GM19395 (cell line): ENCODE data around the gene RASGEF1C.

ENCODE experiments used
- ATAC-seq: cut with Tn5 transposase; IDR thresholded peaks from one replicate; pipeline ENCODE4 v1.9.1; 2021; ENCODE audit warnings: mild to moderate bottlenecking, moderate library complexity; ENCODE audit not compliant: unreplicated experiment

RASGEF1C gene

DNA sequence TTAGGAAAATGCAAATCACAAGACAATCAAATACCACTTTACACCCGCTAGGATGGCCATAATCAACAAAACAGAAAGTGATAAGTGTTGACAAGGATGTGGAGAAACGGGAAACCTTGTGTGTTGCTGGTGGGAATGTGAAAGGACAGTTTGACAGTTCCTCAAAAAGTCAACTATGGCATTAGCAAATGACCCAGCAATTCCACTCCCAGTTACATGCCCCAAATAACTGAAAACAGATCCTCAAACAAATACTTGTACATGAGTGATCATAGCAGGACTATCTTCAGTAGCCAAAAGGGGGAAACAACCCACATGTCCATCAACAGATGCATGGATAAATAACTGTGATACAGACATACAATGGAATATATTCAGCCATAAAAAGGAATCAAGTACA, 21.2 kb downstream of the RASGEF1C start:
- ATAC-seq, result no peak

DNA sequence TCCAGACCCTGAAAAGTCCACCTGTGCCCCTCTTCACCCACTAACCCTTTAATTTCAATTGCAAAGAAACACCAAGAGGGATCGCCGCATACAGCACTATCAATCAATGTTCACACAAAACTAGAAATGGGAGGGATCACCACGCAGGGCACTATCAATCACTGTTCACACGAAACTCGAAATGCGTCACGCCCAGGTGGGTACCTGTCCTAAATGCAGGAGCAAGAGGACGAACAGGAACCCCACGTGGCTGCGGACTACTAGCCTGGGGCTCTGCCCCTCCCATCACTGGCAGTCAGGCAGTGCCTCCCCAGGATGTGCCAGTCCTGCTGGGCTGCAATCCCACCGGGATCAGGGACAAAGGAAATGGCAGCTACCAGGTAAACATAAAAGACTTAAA, 28.2 kb downstream of the RASGEF1C start:
- ATAC-seq, result no peak

DNA sequence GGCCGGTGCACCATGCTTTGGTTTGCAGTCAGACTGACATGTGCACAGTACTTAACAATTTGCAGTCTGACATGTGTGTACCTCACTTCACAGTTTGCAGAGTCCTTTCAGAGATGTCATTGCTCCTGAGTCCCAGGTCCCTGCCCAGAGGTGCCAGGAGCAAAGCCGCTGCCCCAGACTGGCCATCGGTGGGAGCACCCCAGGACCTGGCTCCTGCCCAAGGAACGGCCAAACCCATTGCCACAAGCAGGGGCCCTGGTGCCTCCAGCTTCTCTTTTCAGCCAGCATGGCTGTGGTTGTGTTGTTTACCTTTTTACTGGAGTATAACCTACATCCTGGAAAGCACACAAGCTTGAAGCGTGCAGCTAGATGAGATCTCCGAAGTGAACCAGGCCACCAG, 28.6 kb downstream of the RASGEF1C start:
- ATAC-seq, result no peak

DNA sequence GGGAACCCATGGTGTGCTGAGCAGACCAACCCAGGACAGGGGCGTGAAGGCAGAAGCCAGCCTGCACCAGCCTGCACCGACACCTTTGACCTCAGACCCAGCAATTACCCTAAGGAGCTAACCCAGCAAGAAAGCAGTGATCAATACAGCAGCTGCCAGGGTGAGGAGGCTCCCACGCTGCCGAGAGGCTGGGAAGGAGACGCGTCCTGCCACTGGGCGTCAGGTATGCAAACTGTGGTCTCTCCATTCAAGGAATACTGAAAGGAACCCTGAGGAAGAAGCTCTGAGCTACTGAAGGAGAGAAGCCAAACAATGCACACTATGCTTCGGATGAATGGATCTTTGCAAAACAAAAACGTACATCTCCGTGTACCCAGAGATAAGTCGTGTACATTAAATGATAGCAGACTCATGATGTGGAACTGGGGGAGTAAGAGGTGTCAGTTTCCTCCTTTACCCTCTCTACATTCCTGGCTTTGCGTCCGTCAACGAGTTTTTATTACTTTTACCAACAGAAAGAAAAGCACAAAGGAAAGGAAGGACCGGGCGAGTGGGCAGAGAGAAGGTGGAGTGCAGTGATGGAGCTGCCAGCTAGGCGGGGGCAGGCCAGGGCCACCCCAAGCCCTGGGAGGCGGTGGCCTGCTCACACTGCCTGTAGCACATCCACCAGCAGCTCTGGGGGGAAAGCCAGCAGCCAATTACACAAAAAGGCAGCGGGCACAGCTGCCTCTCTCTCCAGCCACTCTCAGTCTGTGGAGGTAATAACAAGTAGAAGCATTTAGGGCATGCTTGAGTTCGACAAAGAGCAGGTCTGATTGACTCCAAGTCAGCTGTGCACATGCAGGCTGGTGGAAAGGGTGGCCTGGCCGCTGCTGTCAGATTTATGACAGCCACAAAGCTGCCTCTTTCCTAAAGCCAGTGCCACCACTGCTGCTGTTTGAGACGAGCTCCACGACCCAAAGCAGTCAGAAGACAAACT, 29.3 kb downstream of the RASGEF1C start:
- no peak for ATAC-seq

DNA sequence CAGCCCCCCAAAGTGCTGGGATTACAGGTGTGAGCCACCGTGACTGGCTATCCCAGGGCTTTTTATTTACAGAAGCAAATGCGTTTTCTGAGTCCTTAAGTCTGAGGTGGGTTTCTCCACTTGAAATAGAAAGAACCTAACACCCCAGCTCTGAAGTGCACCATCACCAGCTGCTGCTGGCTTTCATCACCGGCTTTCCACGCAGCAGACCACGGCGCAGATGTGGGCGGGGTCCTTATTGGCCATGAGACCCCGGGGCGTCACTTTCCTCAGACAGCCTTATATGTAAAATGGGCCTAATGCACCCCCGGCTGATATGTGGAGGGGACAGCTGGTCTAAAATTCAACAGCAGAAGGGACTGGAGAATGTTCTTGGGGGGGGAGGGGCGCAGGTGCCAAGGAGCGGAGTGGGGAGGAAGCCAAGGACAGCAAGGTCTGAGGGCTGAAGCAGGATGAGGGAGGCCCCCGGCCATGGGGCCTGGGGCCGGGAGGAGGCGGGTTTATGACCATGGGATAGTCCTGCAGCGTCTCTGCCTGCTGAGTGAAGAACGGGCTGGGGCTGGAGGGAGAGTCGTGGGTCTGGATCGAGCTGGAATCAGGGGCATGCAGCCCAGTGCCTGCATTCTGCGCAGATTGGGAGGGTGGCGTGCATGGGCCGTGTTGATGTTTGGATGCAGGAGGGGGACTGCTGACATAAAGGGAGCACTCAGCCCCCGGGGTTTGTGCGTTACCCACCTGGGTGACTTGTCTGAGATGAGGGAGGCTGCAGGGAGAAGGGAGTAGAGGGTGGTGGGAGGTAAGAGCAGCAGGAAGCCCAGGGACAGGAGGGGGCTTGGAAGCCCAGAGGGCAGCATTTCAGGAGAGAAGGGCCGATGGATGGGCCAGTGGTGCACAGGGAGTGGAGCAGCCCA, 30.2 kb downstream of the RASGEF1C start:
- no peak for ATAC-seq

DNA sequence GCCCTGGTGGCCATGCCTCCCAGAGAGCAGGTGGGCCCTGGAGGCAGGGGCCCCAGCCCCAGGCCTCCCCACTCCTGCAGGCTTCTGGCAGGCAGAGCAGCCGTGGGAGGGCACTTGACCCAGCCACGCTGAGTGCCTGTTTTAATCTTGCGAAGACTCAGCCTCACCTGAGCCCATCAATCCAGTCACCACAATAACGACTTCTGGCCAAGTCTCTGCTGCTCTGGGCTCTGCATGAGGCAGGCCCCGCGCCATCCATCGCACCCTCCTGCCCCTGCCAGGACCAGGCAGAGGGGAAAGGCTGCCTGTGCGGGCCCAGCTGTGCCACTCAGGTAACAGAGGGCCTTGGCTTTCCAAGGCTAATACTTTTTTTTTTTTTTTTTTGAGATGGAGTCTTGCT, 32.8 kb downstream of the RASGEF1C start:
- ATAC-seq, result no peak

DNA sequence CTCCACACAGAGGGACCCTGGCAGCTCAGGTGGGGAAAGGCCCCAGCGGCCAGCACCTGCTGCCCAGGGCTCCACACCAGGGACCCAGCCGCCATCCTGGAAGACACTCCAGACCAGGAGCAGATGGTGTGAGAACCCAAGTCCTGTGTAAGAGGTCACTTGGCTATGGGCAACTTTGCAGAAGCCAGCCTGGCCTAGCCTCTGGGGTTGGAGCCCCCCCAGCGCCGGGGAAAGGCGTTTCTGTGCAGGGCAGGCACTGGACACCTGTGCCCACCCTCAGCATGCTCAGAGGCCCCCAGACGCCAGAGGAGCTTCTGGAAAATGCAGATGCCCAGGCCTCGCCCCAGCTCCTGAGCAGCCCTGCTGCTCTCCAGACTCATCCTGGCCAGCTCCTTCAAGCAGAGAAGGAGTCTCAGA, 34.0 kb downstream of the RASGEF1C start:
- no peak for ATAC-seq

DNA sequence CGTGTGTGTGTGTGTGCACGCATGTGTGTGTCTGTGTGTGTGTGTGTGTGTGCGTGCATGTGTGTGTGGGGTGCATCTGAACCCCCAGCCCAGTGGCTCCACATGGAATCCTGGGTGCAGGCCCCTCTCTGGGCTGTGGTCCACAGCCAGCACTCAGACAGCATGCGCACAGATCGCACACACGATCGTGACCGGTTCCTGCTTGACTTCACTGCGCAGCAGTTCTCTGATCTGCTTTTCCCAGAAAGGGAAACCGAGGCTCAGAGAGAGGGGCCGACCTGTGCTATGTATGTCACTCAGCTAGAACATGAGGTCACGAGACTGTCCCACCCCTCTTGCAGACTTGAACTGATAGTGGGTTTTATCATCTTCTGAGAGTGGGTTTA, 34.4 kb downstream of the RASGEF1C start:
- ATAC-seq, result no peak

DNA sequence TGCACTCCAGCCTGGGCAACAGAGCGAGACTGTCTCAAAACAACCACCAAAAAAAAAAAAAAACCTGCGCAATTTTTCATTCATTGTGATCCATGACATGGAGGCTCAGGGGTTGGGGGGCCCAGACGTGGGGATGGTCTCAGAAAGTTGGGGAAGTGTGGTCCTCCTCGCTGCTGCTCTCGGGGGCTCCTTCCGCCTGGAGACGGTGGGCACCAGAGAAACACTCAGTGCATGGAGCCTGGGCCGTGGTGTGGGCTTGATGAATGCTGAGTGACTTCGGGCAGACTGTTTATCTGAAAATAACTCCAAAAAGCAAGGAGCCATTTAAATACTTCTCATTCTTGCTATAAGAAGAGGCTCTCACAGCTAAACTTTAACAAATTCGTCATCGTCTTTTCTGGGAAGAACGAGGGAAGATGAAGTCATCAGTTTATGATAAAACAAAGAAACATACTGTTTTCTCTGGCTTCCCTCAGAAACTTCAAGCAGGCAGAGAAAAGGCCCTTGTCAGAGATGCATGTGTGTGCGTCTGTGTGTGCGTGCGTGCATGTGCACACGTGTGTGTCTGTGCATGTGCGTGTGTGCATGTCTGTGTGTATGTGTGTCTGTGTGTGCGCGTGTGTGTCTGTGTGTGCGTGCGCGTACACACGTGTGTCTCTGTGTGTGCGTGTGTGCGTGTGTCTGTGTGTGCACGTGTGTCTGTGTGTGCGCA, 35.0 kb downstream of the RASGEF1C start:
- no peak for ATAC-seq

DNA sequence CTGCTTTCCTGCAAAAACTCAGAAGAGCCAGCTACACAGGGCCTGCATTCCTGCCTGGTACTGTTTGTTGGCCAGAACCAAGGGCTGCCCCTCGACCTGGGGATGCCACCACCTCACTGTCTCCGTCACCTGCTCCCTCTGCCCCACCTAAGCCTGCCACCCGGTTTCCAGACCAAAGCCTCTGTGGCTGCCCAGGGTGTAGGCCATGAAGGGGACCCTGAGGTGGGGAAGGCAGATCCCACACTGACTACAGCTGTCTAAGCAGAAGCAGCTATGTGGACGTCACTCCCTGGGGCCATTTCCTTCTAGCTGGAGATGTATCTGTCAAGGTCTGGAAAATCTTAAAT, 35.8 kb downstream of the RASGEF1C start:
- no peak for ATAC-seq

DNA sequence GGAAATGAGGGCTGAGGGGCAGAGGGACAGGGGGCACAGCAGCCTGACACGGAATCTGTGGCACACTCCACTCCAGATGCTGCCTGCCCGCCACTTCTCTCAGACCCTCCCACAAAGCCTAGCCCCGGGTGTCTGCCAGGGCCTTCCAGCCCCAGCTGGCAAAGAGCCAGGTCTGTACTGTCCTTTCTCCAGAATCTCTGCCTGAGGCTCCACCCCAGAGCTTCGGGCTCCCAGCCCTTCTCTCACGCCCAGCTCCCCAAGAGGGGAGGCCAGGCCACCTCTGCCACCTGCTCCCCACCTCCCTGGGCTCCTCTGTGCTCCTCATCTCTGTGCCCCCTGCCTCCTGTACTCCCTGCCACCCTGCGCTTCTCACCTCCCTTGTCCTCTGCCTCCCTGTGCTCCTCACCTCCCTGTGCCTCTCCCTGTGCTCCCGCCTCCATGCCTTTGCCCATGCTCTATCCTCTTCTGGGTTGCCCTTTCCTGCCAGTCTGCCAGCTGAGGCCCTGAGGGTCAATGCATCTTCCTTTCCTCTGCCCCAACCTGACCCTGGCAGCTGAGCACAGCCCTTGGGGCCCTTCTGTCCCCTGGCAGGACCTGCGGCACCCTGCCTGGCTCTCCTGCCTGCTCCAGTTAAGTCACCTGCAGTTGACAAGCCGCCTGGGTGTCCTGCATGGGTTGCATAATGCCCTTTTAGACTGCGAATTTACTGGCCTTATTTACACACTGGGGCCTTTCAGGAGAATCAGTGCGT, 36.4 kb downstream of the RASGEF1C start:
- ATAC-seq, result no peak

DNA sequence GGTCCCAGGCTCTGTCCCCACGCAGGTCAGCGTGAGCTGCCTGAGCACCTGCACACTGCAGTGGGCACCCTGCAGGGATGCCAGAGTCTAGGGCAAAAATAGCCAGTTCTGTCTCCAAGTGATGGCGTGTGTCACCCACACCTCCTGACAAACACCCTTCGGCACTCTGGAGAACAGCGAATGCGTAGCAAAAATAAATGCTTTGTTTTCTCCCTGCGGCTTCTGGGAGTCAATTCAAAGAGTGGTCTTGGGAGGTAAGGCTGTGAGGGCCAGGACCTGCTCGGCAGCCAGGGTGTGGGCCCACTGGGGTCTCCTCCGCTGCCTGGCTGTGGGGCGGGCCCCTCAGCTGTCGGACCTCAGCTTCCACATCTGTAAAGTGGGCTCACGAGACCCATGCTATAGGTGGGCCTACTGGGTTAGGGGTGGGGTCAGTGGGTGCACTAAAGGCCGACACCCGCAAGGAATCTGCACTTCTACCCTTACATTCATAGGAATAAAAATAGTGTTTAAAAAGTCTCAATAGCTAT, 37.4 kb downstream of the RASGEF1C start:
- no peak for ATAC-seq

DNA sequence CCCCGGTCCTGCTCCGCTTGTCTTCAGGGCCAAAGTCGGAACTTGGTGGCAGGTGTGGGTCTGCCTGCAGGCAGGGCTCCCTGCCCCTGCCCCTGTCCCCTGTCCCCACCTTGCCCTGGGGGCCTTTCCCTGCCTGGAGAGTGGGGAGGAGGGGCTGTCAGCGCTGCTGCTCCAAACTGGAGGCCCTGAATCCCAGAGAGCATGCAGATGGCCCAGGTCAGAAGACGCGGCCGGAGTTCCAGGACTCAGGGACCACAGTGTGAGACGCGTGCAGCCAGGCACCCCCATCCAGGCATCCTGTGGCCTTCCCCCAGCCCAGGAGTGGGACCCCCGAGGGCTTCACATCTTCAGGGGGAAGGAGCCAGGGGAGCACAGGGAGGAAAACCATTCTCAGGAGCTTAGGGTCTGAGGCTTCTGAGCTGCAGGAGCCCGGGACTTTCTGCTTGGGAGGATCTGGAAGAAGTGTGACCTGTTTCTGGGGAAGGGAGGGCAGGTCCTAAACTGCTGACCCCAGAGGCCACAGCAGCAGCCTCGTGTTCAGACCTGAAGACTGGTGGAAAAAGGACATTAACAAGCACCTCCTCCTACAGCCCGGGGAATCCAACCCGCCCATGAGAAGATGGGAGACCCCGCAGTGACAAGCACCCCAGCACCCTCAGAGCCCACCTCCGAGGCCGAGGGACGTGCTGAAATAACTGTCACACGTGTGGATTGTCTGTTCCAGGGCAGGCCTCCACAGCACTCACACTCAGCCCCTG, 38.0 kb downstream of the RASGEF1C start:
- ATAC-seq, result no peak

DNA sequence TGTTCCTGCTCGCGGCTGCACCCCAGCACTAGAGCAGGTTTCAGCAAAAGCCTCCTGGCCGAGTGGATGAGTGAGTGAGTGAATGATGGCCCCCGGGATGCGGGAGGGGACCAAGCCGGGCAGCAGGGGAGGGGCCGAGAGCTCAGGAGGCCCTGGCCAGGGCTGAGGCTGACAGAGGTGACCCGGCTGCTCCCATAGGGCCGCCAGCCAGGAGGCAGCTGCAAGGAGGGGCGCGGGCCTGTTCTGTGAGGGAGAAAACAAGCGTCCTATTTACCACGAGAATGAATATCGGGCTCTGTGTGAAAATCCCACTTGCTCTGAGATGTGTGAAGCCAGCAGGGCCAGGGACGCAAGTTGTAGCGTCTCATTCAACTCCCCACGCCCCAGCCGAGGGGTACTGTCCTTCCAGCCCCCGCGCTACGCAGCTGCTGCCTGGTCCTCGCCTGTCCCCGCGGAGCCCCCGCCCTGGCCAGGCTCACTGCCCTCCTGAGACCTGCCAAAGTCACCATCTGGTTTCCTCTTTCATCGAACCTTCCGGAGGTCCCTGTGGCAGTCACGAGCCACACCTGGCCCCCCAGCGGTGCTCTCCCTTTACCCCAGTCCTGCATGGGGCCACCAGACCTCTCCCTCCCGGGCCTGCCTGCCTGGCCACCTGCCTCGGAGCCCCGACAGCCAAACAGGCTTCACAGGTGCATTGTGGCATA, 38.8 kb downstream of the RASGEF1C start:
- ATAC-seq, result no peak

DNA sequence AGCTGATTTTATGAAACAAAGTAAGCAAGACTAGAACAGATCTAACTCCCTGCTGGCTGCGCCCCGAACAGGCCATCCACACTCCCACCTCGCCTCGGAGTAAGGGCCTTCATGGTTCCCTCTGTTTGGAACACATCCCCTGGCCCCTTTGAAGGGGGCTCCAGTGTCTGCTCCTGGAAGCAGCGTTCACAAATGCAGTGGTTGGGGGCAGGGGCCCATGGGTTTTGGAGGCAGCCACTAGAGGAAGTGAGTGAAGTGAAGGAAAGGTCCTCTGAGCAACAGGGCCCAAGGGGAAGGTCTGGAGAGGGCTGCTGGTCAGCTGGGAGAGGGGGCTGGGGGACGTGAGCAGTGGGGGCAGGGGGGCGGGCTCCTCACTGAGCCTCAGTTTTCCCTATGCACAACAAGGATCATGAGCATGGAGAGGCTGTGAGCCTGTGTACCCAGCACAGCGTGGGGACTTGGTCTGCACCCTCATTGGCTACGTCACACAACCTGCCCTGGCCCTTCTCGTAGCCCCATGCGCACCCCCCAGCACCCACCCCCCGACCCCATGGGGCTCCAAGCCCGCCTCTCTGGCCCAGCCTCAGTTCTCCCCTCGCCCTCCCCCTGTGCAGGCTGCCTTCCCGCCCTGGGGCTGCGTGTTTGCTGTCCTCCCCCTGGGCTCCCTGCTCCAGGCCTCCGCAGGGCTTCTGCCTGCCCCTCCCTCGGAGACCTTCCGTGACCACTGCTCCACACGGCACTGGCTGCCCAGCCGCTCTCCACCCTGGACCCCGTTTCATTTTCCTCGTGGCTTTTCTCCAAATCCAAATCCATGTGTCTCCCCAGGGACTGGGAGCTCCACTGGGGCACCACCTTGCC, 39.5 kb downstream of the RASGEF1C start:
- ATAC-seq, result no peak

DNA sequence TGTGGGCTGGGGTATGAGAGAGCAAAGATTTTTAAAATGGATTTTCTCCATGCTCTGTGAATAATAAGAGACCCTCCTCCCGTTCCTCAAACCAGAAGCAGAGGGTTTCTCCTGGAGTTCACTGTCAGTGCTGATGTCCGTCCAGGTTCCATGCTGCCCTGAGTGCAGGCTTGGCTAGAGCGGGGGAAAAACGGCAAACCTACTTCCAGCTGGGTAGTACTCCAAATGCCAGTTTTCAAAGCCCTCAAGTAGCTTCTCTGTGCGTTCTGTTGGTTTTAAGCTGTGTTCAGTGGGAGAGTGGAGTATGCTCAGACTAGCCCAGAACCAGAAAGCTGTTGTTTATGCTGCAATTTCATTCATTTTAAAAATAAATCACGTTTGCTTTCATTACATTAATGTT, 40.3 kb downstream of the RASGEF1C start:
- ATAC-seq, result no peak

DNA sequence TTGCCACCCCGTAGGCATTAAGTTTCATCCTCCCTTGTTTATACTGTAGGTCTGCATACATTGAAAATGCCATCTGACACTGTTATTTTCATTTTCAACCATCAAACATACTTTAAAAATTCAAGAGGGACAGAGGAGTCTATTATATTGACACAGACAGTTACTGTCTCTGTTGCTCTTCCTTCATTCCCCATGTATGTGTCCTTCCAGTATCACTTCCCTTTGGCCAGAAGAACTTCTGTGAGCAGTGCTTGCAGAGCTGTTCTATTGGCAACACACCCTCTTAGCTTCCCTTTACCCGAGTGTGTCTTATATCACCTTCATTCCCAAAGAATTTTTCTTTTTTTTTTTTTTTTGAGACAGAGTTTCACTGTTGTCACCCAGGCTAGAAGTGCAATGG, 42.8 kb downstream of the RASGEF1C start:
- ATAC-seq, result no peak

DNA sequence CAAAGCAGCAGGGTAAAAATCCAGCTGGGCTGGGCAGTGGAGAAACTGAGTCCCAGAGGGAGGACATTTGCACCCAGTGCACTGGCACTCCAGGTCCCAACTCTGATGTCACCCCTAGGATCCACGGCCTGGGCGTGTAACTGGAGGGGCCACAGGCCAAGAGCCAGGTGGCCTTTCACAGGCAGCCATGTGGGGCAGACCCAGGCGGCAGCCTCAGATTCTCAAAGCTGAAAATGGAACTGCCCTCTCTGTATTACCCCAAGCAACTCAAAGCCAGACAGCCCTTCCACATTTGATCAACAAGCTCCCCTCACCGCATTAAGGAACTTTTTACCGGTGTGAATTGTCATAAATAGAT, 46.7 kb downstream of the RASGEF1C start:
- ATAC-seq, result no peak
